Testis (tissue), 2 donors: Measurements from ENCODE around the gene AKR1C8.

Source experiments
- CTCF ChIP-seq, 3 experiments: fragments of 450-650 bp in 2 of 3; fragments of 200-600 bp in 1 of 3; sonication (generic) in 1 of 3; IDR thresholded peaks; one replicate each; pipeline ENCODE4 v1.5.1; 2016 to 2019; ENCODE audit warnings: antibody characterized with exemption in 3 of 3, mild to moderate bottlenecking in 2 of 3, moderate library complexity in 1 of 3
- POLR2A ChIP-seq: fragments of 450-650 bp; IDR thresholded peaks from one replicate; pipeline ENCODE4 v1.6.1; 2017; ENCODE audit warnings: antibody characterized with exemption, mild to moderate bottlenecking, moderate library complexity

GRCh38 chr10:5136468-5137087 is 48.4 kb downstream of the AKR1C8 start:
- TF ChIP-seq CTCF (IDR thresholded peaks at IDR 0.05): no peak
- no peak for TF ChIP-seq POLR2A
